Gastrocnemius medialis (tissue), 4 donors: Measurements from ENCODE around the gene FBXL3.
"Not testable (repeated sequence)": the region's sequence is repeated elsewhere in the genome, so short reads cannot be mapped to it uniquely, and the experiment has no call there.

ENCODE experiments used
- CTCF ChIP-seq, 5 experiments: fragments of 450-650 bp in 3 of 5; fragments of 200-600 bp in 2 of 5; sonication (generic) in 2 of 5; IDR thresholded peaks in 4 of 5; conservative IDR thresholded peaks in 1 of 5; 1 replicate in 4 of 5; 2 replicates in 1 of 5; pipeline ENCODE4 v1.5.1; 2016 to 2019; ENCODE audit warnings: antibody characterized with exemption in 5 of 5, mild to moderate bottlenecking in 3 of 5, moderate library complexity in 3 of 5
- POLR2A ChIP-seq, 2 donors: fragments of 450-650 bp; IDR thresholded peaks; one replicate each; pipeline ENCODE4 v1.6.1; 2017; ENCODE audit warnings: antibody characterized with exemption in 2 of 2, mild to moderate bottlenecking in 2 of 2, moderate library complexity in 2 of 2

DNA sequence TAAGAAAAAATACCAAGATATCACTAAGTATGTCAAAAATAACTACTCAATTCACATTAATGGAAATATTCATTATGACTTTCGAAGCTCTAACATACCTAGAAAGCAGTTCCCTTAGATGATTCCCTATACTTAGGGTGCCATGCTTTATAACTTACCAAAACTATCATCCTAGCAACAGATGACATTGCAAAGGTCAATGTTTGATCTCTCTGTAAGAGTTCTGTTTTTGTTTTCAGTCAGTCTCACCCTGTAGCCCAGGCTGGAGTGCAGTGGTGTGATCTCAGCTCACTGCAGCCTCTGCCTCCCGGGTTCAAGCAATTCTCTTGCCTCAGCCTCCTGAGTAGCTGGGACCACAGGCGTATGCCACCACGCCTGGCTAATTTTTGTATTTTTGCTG lies 18.6 kb downstream of the FBXL3 start:
- not testable (repeated sequence) for TF ChIP-seq CTCF (IDR thresholded peaks at IDR 0.05 in 4 of 5, conservative IDR thresholded peaks at IDR 0.05 in 1 of 5); POLR2A (IDR thresholded peaks at IDR 0.05)
